SK-N-SH (cell line): Measurements from ENCODE around the gene GIPC2. TPM values are rescaled to one million over a fixed set of nuclear protein-coding genes. Genes with fewer than 3 reads are reported as not detected.

Experiments
- CTCF ChIA-PET: fragments of 300-600, 350-600 bp; formaldehyde crosslinking; extraction: SDS; loops from one replicate; lab custom pipeline; 2021; lab: Yijun Ruan, JAX
- POLR2A ChIA-PET: fragments of 350-600 bp; sonication (Branson Sonifier 250); formaldehyde crosslinking; extraction: SDS; loops from one replicate; lab custom pipeline; 2020; ENCODE audit warnings: antibody characterized with exemption, inconsistent platforms; lab: Yijun Ruan, JAX
- DNase-seq: peaks from one replicate; pipeline ENCODE4 v3.0.0; 2012
- H2AFZ ChIP-seq: fragments of 200-600 bp; sonication (generic); 2 replicates; pipeline ENCODE4 v1.8.1; 2016; ENCODE audit warnings: antibody characterized with exemption, mild to moderate bottlenecking, low read depth
- H3F3A ChIP-seq: fragments of 200-600 bp; sonication (generic); replicated peaks from 2 replicates; pipeline ENCODE3; 2016; ENCODE audit warnings: antibody characterized with exemption, mild to moderate bottlenecking; ENCODE audit not compliant: insufficient read depth
- H3K27ac ChIP-seq, 2 experiments: fragments of 200-500 bp in 1 of 2; fragments of 200-600 bp in 1 of 2; sonication (Bioruptor generic) in 1 of 2; sonication (generic), shearing (Covaris generic) in 1 of 2; 2 replicates each; pipeline versions ENCODE4 v1.5.1 to v1.6.1; 2014 to 2016; ENCODE audit warnings: low read depth in 2 of 2, inconsistent platforms in 1 of 2, low read length in 1 of 2, mild to moderate bottlenecking in 1 of 2, mixed read lengths in 1 of 2
- H3K27me3 ChIP-seq: fragments of 200-600 bp; sonication (generic), shearing (Covaris generic); 2 replicates; pipeline ENCODE4 v1.6.1; 2016; ENCODE audit warnings: mixed run types; ENCODE audit not compliant: insufficient read depth
- H3K36me3 ChIP-seq, 2 experiments: fragments of 200-500 bp in 1 of 2; fragments of 200-600 bp in 1 of 2; sonication (Bioruptor generic) in 1 of 2; sonication (generic) in 1 of 2; replicated peaks in 1 of 2; 2 replicates each; pipeline versions ENCODE3 to v1.5.1; 2014 to 2016; ENCODE audit warnings: low read length in 1 of 2, mild to moderate bottlenecking in 1 of 2; ENCODE audit not compliant: insufficient read depth in 2 of 2, control insufficient read depth in 1 of 2
- H3K4me1 ChIP-seq, 2 experiments: fragments of 200-500 bp in 1 of 2; fragments of 200-600 bp in 1 of 2; sonication (Bioruptor generic) in 1 of 2; sonication (generic), shearing (Covaris generic) in 1 of 2; 2 replicates each; pipeline versions ENCODE4 v1.5.1 to v1.6.1; 2014 to 2016; ENCODE audit warnings: low read depth in 1 of 2, low read length in 1 of 2, mixed run types in 1 of 2; ENCODE audit not compliant: insufficient read depth in 2 of 2, control insufficient read depth in 1 of 2
- H3K4me2 ChIP-seq: fragments of 200-600 bp; sonication (generic), shearing (Covaris generic); 2 replicates; pipeline ENCODE4 v1.6.1; 2017; ENCODE audit warnings: mixed run types
- H3K4me3 ChIP-seq, 2 experiments: fragments of 200-500 bp in 1 of 2; fragments of 200-600 bp in 1 of 2; sonication (Bioruptor generic) in 1 of 2; sonication (generic), shearing (Covaris generic) in 1 of 2; 2 replicates each; pipeline versions ENCODE4 v1.5.1 to v1.8.1; 2014 to 2016; ENCODE audit warnings: low read depth in 2 of 2, inconsistent platforms in 1 of 2, low read length in 1 of 2, mild to moderate bottlenecking in 1 of 2, mixed read lengths in 1 of 2, moderate library complexity in 1 of 2
- H3K79me2 ChIP-seq: fragments of 200-600 bp; sonication (generic); 2 replicates; pipeline ENCODE4 v1.8.1; 2017; ENCODE audit warnings: mild to moderate bottlenecking; ENCODE audit not compliant: insufficient read depth
- H3K9ac ChIP-seq: fragments of 200-600 bp; sonication (generic); 2 replicates; pipeline ENCODE4 v1.6.1; 2017; ENCODE audit warnings: mixed run types
- H3K9me2 ChIP-seq: fragments of 200-600 bp; sonication (generic); 2 replicates; pipeline ENCODE4 v1.6.1; 2017; ENCODE audit warnings: mixed run types
- H3K9me3 ChIP-seq: fragments of 200-600 bp; sonication (generic); 2 replicates; pipeline ENCODE4 v1.6.1; 2017; ENCODE audit warnings: mixed run types, mild to moderate bottlenecking, moderate library complexity
- H4K20me1 ChIP-seq: fragments of 200-600 bp; sonication (generic); 2 replicates; pipeline ENCODE4 v1.6.1; 2017; ENCODE audit warnings: mild to moderate bottlenecking, mixed run types; ENCODE audit not compliant: insufficient read depth
- CHD2 ChIP-seq: fragments of 150-350 bp; IDR thresholded peaks from 2 replicates; pipeline ENCODE4 v1.6.1; 2018; ENCODE audit warnings: low read length; ENCODE audit not compliant: partially characterized antibody
- ELF1 ChIP-seq: IDR thresholded peaks from 2 replicates; pipeline ENCODE4 v1.4.0; 2012
- EP300 ChIP-seq, 2 experiments: IDR thresholded peaks; 2 replicates each; pipeline versions ENCODE4 v1.4.0 to v1.6.1; 2012; ENCODE audit warnings: borderline replicate concordance in 1 of 2, low read depth in 1 of 2, low read length in 1 of 2
- FOSL2 ChIP-seq: IDR thresholded peaks from 2 replicates; pipeline ENCODE4 v1.4.0; 2012; ENCODE audit warnings: low read depth, mild to moderate bottlenecking, moderate library complexity, borderline replicate concordance
- FOXJ3 ChIP-seq: sonication (generic); formaldehyde crosslinking; IDR thresholded peaks from 2 replicates; pipeline ENCODE4 v1.5.1; 2020; ENCODE audit warnings: mild to moderate bottlenecking, missing genetic modification reagents
- FOXM1 ChIP-seq: IDR thresholded peaks from 2 replicates; pipeline ENCODE4 v1.4.0; 2012; ENCODE audit warnings: low read depth, mild to moderate bottlenecking
- GATA2 ChIP-seq: sonication (generic); formaldehyde crosslinking; IDR thresholded peaks from 2 replicates; pipeline ENCODE4 v1.5.0; 2020; ENCODE audit warnings: mild to moderate bottlenecking, missing genetic modification reagents
- JUND ChIP-seq: IDR thresholded peaks from 2 replicates; pipeline ENCODE4 v1.4.0; 2012
- MEF2A ChIP-seq: IDR thresholded peaks from 2 replicates; pipeline ENCODE4 v1.4.0; 2012; ENCODE audit warnings: low read depth, borderline replicate concordance
- MXI1 ChIP-seq: IDR thresholded peaks from 2 replicates; pipeline ENCODE4 v1.6.1; 2012; ENCODE audit warnings: mild to moderate bottlenecking, low read depth, low read length, improper control_type of control experiment
- NRF1 ChIP-seq: IDR thresholded peaks from 2 replicates; pipeline ENCODE4 v1.6.1; 2012; ENCODE audit warnings: low read depth, mild to moderate bottlenecking, low read length
- POLR2AphosphoS5 ChIP-seq: IDR thresholded peaks from 2 replicates; pipeline ENCODE4 v1.6.1; 2012; ENCODE audit warnings: low read depth, low read length
- RAD21 ChIP-seq: IDR thresholded peaks from 2 replicates; pipeline ENCODE4 v1.6.1; 2012; ENCODE audit warnings: mild to moderate bottlenecking, low read length
- RCOR1 ChIP-seq: fragments of 150-350 bp; IDR thresholded peaks from 2 replicates; pipeline ENCODE4 v1.6.1; 2017; ENCODE audit warnings: antibody characterized with exemption, low read length
- RFX5 ChIP-seq: IDR thresholded peaks from 2 replicates; pipeline ENCODE4 v1.6.1; 2012; ENCODE audit warnings: mild to moderate bottlenecking, improper control_type of control experiment, low read length
- RXRA ChIP-seq: IDR thresholded peaks from 2 replicates; pipeline ENCODE4 v1.4.0; 2012; ENCODE audit warnings: low read depth, mild to moderate bottlenecking, borderline replicate concordance
- SIN3A ChIP-seq: IDR thresholded peaks from 2 replicates; pipeline ENCODE4 v1.6.1; 2012; ENCODE audit warnings: low read depth, mild to moderate bottlenecking, low read length, moderate library complexity, borderline replicate concordance
- TCF12 ChIP-seq: IDR thresholded peaks from 2 replicates; pipeline ENCODE4 v1.4.0; 2012
- TEAD4 ChIP-seq: IDR thresholded peaks from 2 replicates; pipeline ENCODE4 v1.4.0; 2012; ENCODE audit warnings: mild to moderate bottlenecking, borderline replicate concordance; ENCODE audit not compliant: insufficient read depth
- WGBS: methylation state at CpG from one replicate; pipeline ENCODE4 v1.1.6; 2017; ENCODE audit warnings: low lambda C conversion rate; 5-methylcytosine and 5-hydroxymethylcytosine counted together
- polyA plus RNA-seq, 3 experiments: library from polyadenylated mRNA; depleted of rRNA; stranded (reverse); fragments of >200 nt; gene quantifications; 2 replicates each; pipeline ENCODE4 v1.2.3, GENCODE V29; 2012
- TF ChIP-seq, protein P1 (sequence below): fragments of 150-350 bp; IDR thresholded peaks from 2 replicates; pipeline ENCODE4 v1.6.1; 2016; ENCODE audit warnings: mild to moderate bottlenecking, low read depth, low read length
- TF ChIP-seq, protein P2 (sequence below): IDR thresholded peaks from 2 replicates; pipeline ENCODE4 v1.6.1; 2012; ENCODE audit warnings: mild to moderate bottlenecking, low read depth, low read length, moderate library complexity
- TF ChIP-seq, protein P3 (sequence below): IDR thresholded peaks from 2 replicates; pipeline ENCODE4 v1.4.0; 2012; ENCODE audit warnings: low read depth, borderline replicate concordance
- TF ChIP-seq, protein P4 (sequence below): IDR thresholded peaks from 2 replicates; pipeline ENCODE4; 2012

The GIPC2 gene
- polyA plus RNA-seq, 1 of the 3 experiments (the other 2 are of a cell fraction), result 0.02 TPM

- TF ChIP-seq MXI1 (no peak), FOSL2 (peak; percentile 84; the same call in 1 of the 2 replicates), RCOR1 (no peak), FOXM1 (no peak), GATA2 (CRISPR knock-in tag) (no peak), MEF2A (no peak), JUND (peak; percentile 82), ELF1 (no peak), TEAD4 (peak; percentile 32; the same call in 1 of the 2 replicates), RXRA (no peak; the same call in 1 of the 2 replicates), FOXJ3 (CRISPR knock-in tag) (no peak), RAD21 (no peak), NRF1 (no peak), SIN3A (no peak), TCF12 (peak; percentile 82)
- TF ChIP-seq, protein P1, sequence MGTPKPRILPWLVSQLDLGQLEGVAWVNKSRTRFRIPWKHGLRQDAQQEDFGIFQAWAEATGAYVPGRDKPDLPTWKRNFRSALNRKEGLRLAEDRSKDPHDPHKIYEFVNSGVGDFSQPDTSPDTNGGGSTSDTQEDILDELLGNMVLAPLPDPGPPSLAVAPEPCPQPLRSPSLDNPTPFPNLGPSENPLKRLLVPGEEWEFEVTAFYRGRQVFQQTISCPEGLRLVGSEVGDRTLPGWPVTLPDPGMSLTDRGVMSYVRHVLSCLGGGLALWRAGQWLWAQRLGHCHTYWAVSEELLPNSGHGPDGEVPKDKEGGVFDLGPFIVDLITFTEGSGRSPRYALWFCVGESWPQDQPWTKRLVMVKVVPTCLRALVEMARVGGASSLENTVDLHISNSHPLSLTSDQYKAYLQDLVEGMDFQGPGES, result no peak
- TF ChIP-seq, protein P2, sequence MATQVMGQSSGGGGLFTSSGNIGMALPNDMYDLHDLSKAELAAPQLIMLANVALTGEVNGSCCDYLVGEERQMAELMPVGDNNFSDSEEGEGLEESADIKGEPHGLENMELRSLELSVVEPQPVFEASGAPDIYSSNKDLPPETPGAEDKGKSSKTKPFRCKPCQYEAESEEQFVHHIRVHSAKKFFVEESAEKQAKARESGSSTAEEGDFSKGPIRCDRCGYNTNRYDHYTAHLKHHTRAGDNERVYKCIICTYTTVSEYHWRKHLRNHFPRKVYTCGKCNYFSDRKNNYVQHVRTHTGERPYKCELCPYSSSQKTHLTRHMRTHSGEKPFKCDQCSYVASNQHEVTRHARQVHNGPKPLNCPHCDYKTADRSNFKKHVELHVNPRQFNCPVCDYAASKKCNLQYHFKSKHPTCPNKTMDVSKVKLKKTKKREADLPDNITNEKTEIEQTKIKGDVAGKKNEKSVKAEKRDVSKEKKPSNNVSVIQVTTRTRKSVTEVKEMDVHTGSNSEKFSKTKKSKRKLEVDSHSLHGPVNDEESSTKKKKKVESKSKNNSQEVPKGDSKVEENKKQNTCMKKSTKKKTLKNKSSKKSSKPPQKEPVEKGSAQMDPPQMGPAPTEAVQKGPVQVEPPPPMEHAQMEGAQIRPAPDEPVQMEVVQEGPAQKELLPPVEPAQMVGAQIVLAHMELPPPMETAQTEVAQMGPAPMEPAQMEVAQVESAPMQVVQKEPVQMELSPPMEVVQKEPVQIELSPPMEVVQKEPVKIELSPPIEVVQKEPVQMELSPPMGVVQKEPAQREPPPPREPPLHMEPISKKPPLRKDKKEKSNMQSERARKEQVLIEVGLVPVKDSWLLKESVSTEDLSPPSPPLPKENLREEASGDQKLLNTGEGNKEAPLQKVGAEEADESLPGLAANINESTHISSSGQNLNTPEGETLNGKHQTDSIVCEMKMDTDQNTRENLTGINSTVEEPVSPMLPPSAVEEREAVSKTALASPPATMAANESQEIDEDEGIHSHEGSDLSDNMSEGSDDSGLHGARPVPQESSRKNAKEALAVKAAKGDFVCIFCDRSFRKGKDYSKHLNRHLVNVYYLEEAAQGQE, result no peak
These were observed 56.3 kb downstream of the GIPC2 start (continued) for GRCh38 chr1:78102082-78102481.

DNA sequence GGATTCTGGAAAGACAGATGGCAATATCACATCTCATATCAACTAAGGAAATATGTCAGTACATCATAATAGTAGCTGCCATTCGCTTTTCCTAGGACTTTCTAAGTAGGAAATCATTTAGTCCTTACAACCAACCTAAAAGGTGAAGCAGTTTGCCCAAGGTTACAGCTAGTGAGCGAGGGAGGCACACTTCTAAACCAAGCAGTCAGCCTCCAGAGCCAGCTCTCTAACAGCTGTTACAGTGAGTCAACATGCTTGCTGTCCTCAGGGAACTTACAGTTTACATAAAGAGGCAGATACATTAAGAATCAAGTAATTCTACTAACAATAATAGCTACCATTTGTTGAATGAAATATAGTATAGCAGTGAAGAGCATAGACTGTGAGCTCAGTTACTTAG is 57.1 kb downstream of the GIPC2 start:
- POLR2A ChIA-PET, result no interaction called here
- no peak overlapping the region for H3K4me2 ChIP-seq
- TF ChIP-seq CHD2, result no peak
- TF ChIP-seq EP300 (IDR thresholded peaks at IDR 0.05; ENCODE audit: borderline replicate concordance in 1 of 2, low read depth in 1 of 2, low read length in 1 of 2), result no peak
- TF ChIP-seq, protein P3, sequence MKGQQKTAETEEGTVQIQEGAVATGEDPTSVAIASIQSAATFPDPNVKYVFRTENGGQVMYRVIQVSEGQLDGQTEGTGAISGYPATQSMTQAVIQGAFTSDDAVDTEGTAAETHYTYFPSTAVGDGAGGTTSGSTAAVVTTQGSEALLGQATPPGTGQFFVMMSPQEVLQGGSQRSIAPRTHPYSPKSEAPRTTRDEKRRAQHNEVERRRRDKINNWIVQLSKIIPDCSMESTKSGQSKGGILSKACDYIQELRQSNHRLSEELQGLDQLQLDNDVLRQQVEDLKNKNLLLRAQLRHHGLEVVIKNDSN, result no peak
- TF ChIP-seq, protein P2, result no peak
- TF ChIP-seq POLR2AphosphoS5, result no peak
- TF ChIP-seq RFX5, result no peak
- no peak for TF ChIP-seq NRF1
- TF ChIP-seq TEAD4, result no peak
- TF ChIP-seq FOXJ3 (CRISPR knock-in tag), result no peak
- TF ChIP-seq, protein P4, sequence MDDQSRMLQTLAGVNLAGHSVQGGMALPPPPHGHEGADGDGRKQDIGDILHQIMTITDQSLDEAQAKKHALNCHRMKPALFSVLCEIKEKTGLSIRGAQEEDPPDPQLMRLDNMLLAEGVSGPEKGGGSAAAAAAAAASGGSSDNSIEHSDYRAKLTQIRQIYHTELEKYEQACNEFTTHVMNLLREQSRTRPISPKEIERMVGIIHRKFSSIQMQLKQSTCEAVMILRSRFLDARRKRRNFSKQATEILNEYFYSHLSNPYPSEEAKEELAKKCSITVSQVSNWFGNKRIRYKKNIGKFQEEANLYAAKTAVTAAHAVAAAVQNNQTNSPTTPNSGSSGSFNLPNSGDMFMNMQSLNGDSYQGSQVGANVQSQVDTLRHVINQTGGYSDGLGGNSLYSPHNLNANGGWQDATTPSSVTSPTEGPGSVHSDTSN, result no peak

More for the DNA sequence above, 57.1 kb downstream of the GIPC2 start:
- H3K9me2 ChIP-seq, result no peaks in the 10 kb centered on the region
- 90% methylated on average over 2 of the region's 2 CpGs for WGBS
- H3F3A ChIP-seq, result peaks cover 29% of the 10 kb centered on the region
- peaks cover 0 to 19% of the 10 kb centered on the region in 2 experiments; a peak in 1 of 4 replicates for H3K4me1 ChIP-seq
- H3K27me3 ChIP-seq, result no peaks in the 10 kb centered on the region
- no peaks in the 10 kb centered on the region for H3K36me3 ChIP-seq
- no peak for DNase-seq
- CTCF ChIA-PET, result interaction anchor here (0.8 to 3.7 kb wide), 3 partner anchors 11 to 44 kb away, joined by 3 to 22 read pairs (median 8); no protein-coding TSS in a partner anchor
- H3K9me3 ChIP-seq, result no peaks in the 10 kb centered on the region
- H3K79me2 ChIP-seq, result no peaks in the 10 kb centered on the region
- 0 out of 2 replicates have a peak overlapping the region, but pooled peaks have one; percentile 15 for H2AFZ ChIP-seq
- peak overlapping the region; percentile 68; the same call in 1 of the 2 replicates for H3K9ac ChIP-seq
- H3K27ac ChIP-seq, result peak overlapping the region in 1 of 2 experiments; percentile 97; a peak in 2 of 4 replicates
- no peak overlapping the region for H3K4me3 ChIP-seq
- no peaks in the 10 kb centered on the region for H4K20me1 ChIP-seq
